Activated CD8-positive, alpha-beta T cell treated with anti-CD3 and anti-CD28 coated beads, Interleukin-2, amount 10 ng/mL, durations not matched to agents 7 days and 5 days (primary cell): Measurements from ENCODE around the gene DOHH. TPM values are rescaled to one million over a fixed set of nuclear protein-coding genes. Genes with fewer than 3 reads are reported as not detected.
"Not testable (repeated sequence)": the region's sequence is repeated elsewhere in the genome, so short reads cannot be mapped to it uniquely, and the experiment has no call there.

Source experiments
- ATAC-seq: fragments of 150-1000 bp; cut with Tn5 transposase; one replicate; pipeline ENCODE4 v1.10.0; 2021; ENCODE audit warnings: moderate library complexity
- CTCF ChIA-PET: fragments of 350-600 bp; sonication (Branson Sonifier 250); formaldehyde crosslinking; loops from one replicate; lab custom pipeline; 2021; ENCODE audit warnings: antibody characterized with exemption; lab: Charles Lee
- POLR2A ChIA-PET: fragments of 350-600 bp; sonication (Branson Sonifier 250); formaldehyde crosslinking; loops from one replicate; lab custom pipeline; 2021; ENCODE audit warnings: antibody characterized with exemption; lab: Charles Lee
- DNase-seq: peaks from one replicate; pipeline ENCODE4 v3.0.0-alpha.2; 2020
- H3K27ac Mint-ChIP-seq: one replicate; pipeline ENCODE4 v1.8.0; 2021; ENCODE audit warnings: mild to moderate bottlenecking, mixed read lengths
- H3K27me3 Mint-ChIP-seq: one replicate; pipeline ENCODE4 v1.8.0; 2021; ENCODE audit warnings: low read depth, mixed read lengths
- H3K36me3 Mint-ChIP-seq: one replicate; pipeline ENCODE4 v1.8.0; 2021; ENCODE audit warnings: low read depth, mixed read lengths
- H3K4me1 Mint-ChIP-seq: one replicate; pipeline ENCODE4 v1.8.0; 2021; ENCODE audit warnings: low read depth, mixed read lengths
- H3K4me3 Mint-ChIP-seq: one replicate; pipeline ENCODE4 v1.8.0; 2021; ENCODE audit warnings: mild to moderate bottlenecking, mixed read lengths
- H3K9me3 Mint-ChIP-seq: one replicate; pipeline ENCODE4 v1.8.0; 2022; ENCODE audit warnings: mixed read lengths; ENCODE audit not compliant: insufficient read depth
- total RNA-seq, 2 experiments: library from RNA; stranded (reverse); gene quantifications; one replicate each; pipeline ENCODE4 v1.2.3, GENCODE V29; 2021

DOHH gene
- total RNA-seq, 2 experiments from 2014 or later = 14.6 to 16.1 TPM

DNA sequence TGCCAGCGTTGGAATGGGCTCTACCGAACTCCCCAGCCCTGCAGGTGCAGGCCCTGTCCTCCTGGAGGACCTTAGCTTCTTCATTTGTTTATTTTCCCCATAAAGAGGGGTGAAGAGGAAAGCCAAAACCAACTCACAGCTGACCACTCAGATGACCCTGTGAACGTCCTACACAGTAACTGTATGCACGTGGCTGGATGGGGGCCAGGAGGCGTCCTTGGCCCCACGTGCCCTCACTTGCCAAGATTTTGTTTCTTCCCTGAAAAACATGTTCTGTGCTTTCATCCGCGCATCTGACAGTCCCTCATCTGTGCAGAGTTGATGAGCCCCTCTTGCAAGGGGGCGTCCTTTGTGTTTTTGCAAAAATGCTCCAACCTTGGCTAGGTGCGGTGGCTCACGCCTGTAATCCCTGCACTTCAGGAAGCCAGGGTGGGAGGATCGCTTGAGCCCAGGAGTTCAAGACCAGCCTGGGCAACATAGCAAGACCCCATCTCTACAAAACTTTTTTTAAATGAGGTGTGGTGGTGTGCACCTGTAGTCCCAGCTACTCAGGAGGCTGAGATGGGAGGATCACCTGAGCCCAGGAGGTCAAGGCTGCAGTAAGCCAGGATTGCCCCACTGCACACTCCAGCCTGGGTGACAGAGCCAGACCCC is 33.2 kb upstream of the DOHH start:
- ATAC-seq (no peak), DNase-seq (no peak)
- ChIA-PET CTCF (no interaction called here), POLR2A (no interaction called here)
- Mint-ChIP-seq H3K36me3 (peaks cover 39% of the 10 kb centered on the region), H3K4me3 (no peak overlapping the region), H3K4me1 (no peaks in the 10 kb centered on the region), H3K27me3 (no peaks in the 10 kb centered on the region), H3K27ac (no peak overlapping the region), H3K9me3 (no peaks in the 10 kb centered on the region)

GRCh38 chr19:3533033-3533432 is 32.6 kb upstream of the DOHH start:
- DNase-seq (no peak), ATAC-seq (no peak)
- H3K9me3 Mint-ChIP-seq = no peaks in the 10 kb centered on the region
- H3K27me3 Mint-ChIP-seq = no peaks in the 10 kb centered on the region
- CTCF ChIA-PET = no interaction called here
- no peak overlapping the region for H3K27ac Mint-ChIP-seq
- H3K36me3 Mint-ChIP-seq = peaks cover 33% of the 10 kb centered on the region
- no peaks in the 10 kb centered on the region for H3K4me1 Mint-ChIP-seq
- POLR2A ChIA-PET = no interaction called here
- H3K4me3 Mint-ChIP-seq = no peak overlapping the region

DNA sequence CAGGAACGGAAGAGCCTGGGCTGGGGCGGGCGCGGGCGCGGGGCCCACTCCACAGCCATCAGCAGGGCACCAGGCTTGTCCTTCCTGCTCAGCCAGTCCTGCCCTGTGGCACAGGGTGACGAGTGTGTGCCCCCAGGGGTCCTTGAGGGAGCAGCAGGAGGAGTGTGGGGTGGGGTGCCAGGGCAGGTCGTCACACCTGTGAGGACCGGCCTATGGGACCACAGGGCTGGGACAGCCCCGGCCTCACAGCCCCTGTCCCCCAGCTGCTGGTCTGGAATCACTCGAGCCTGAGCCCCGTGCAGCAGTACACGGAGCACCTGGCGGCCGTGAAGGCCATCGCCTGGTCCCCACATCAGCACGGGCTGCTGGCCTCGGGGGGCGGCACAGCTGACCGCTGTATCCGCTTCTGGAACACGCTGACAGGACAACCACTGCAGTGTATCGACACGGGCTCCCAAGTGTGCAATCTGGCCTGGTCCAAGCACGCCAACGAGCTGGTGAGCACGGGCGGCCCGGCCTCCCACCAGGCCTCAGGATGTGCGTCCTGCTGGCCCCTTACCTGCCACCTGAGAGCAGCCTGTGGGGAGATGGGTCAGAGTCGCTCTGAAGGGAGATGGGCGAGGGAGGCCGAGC is 31.8 kb upstream of the DOHH start:
- Mint-ChIP-seq H3K27me3 (no peaks in the 10 kb centered on the region), H3K4me3 (no peak overlapping the region), H3K27ac (no peak overlapping the region), H3K4me1 (no peaks in the 10 kb centered on the region), H3K9me3 (no peaks in the 10 kb centered on the region), H3K36me3 (peaks cover 28% of the 10 kb centered on the region)
- no peak for ATAC-seq
- DNase-seq = no peak
- ChIA-PET CTCF (no interaction called here), POLR2A (no interaction called here)

DNA sequence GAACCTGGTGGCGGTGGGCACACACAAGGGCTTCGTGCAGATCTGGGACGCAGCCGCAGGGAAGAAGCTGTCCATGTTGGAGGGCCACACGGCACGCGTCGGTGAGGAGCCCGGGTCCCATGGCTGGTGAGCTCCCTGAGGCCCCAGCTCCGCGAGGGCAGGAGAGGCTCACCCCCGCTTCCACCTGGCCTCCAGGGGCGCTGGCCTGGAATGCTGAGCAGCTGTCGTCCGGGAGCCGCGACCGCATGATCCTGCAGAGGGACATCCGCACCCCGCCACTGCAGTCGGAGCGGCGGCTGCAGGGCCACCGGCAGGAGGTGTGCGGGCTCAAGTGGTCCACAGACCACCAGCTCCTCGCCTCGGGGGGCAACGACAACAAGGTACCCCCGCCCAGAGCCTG is 31.2 kb upstream of the DOHH start:
- Mint-ChIP-seq H3K9me3 (no peaks in the 10 kb centered on the region), H3K4me1 (no peaks in the 10 kb centered on the region), H3K4me3 (no peak overlapping the region), H3K27ac (no peak overlapping the region), H3K36me3 (peaks cover 32% of the 10 kb centered on the region), H3K27me3 (no peaks in the 10 kb centered on the region)
- DNase-seq (no peak), ATAC-seq (no peak)
- ChIA-PET CTCF (no interaction called here), POLR2A (no interaction called here)

DNA sequence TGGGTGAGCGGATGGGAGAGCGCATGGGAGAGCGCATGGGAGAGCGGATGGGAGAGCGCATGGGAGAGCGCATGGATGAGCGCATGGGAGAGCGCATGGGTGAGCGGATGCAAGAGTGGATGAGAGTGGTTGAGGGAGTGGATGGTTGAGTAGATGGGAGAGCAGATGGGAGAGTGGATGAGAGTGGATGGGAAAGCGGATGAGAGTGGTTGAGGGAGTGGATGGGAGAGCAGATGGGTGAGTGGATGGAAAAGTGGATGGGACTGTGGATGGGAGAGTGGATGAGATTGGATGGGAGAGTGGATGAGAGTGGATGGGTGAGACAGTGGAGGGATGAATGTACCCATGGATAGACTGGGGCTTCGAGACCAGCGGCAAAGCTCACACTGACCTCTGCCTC is 29.9 kb upstream of the DOHH start:
- ATAC-seq = no peak
- Mint-ChIP-seq H3K36me3 (peaks cover 26% of the 10 kb centered on the region), H3K4me3 (no peak overlapping the region), H3K27ac (no peak overlapping the region), H3K27me3 (no peaks in the 10 kb centered on the region), H3K4me1 (no peaks in the 10 kb centered on the region), H3K9me3 (no peaks in the 10 kb centered on the region)
- no peak for DNase-seq
- POLR2A ChIA-PET = no interaction called here
- CTCF ChIA-PET = no interaction called here

DNA sequence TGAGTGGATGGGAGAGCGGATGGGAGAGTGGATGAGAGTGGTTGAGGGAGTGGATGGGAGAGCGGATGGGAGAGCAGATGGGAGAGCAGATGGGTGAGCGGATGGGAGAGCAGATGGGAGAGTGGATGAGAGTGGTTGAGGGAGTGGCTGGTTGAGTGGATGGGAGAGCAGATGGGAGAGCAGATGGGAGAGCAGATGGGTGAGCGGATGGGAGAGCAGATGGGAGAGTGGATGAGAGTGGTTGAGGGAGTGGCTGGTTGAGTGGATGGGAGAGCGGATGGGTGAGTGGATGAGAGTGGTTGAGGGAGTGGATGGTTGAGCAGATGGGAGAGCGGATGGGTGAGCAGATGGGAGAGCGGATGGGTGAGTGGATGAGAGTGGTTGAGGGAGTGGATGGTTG is 28.8 kb upstream of the DOHH start:
- H3K27me3 Mint-ChIP-seq, H3K27ac Mint-ChIP-seq, H3K9me3 Mint-ChIP-seq, DNase-seq, POLR2A ChIA-PET, H3K4me1 Mint-ChIP-seq, ATAC-seq, H3K4me3 Mint-ChIP-seq, CTCF ChIA-PET: not testable (repeated sequence)
- peaks cover 19% of the 10 kb centered on the region for H3K36me3 Mint-ChIP-seq

DNA sequence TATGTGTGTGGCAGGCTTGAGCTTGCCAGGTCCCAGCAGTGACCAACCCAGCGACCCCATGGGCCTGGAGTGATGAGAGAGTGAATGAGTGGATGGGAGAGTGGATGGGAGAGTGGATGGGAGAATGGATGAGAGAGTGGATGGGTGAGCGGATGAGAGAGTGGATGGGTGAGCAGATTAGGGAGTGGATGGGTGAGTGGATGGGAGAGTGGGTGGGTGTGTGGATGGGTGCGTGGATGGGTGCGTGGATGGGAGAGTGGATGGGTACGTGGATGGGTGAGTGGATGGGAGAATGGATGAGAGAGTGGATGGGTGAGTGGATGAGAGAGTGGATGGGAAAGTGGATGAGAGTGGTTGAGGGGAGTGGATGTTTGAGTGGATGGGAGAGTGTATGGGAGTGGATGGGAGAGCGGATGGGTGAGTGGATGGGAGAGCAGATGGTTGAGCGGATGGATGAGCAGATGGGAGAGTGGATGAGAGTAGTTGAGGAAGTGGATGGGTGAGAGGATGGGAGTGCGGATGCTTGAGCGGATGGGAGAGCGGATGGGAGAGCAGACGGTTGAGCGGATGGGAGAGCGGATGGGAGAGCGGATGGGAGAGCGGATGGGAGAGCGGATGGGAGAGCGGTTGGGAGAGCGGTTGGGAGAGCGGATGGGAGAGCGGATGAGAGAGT is 28.2 kb upstream of the DOHH start:
- no peaks in the 10 kb centered on the region for H3K4me1 Mint-ChIP-seq
- no peaks in the 10 kb centered on the region for H3K9me3 Mint-ChIP-seq
- H3K36me3 Mint-ChIP-seq = peaks cover 21% of the 10 kb centered on the region
- H3K27me3 Mint-ChIP-seq = no peaks in the 10 kb centered on the region
- H3K4me3 Mint-ChIP-seq = no peak overlapping the region
- CTCF ChIA-PET = no interaction called here
- POLR2A ChIA-PET = no interaction called here
- H3K27ac Mint-ChIP-seq = no peak overlapping the region
- ATAC-seq (no peak), DNase-seq (no peak)

- H3K4me1 Mint-ChIP-seq = no peaks in the 10 kb centered on the region
- ATAC-seq (no peak), DNase-seq (no peak)
- H3K27me3 Mint-ChIP-seq = no peaks in the 10 kb centered on the region
- H3K4me3 Mint-ChIP-seq = no peak overlapping the region
- H3K36me3 Mint-ChIP-seq = peaks cover 18% of the 10 kb centered on the region
- ChIA-PET CTCF (no interaction called here), POLR2A (no interaction called here)
- no peak overlapping the region for H3K27ac Mint-ChIP-seq
- no peaks in the 10 kb centered on the region for H3K9me3 Mint-ChIP-seq
Observed at GRCh38 chr19:3528080-3528479, 27.6 kb upstream of the DOHH start.

DNA sequence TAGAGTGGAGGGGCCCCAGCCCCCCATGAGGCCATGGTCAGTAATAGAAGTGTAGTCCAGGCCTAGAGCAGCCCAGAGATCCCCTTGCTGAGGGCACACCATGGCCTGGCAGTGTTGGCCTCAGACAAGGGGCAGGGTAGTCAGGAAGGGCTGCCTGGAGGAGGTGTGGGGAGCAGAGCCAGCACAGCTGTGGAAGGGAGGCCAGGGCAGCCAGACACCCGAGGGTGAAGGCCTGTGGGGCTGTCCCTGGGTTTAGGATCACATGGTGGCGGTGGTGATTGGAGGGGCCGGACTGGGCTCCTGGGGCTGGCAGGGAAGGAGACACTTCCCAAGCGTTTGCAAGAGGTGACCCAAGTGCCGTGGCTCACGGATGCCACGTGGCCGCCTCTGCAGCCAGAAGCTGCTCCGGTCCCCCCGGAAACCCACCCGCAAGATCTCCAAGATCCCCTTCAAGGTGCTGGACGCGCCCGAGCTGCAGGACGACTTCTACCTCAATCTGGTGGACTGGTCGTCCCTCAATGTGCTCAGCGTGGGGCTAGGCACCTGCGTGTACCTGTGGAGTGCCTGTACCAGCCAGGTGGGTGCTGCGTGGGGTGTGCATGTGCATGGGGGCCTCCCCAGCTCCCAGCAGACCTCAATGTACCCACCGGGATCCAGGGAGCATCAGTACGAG is 26.9 kb upstream of the DOHH start:
- no peak for ATAC-seq
- Mint-ChIP-seq H3K9me3 (no peaks in the 10 kb centered on the region), H3K4me1 (no peaks in the 10 kb centered on the region), H3K27me3 (no peaks in the 10 kb centered on the region), H3K27ac (no peak overlapping the region), H3K36me3 (peaks cover 16% of the 10 kb centered on the region), H3K4me3 (no peak overlapping the region)
- DNase-seq = no peak
- ChIA-PET POLR2A (no interaction called here), CTCF (no interaction called here)

- DNase-seq (no peak), ATAC-seq (no peak)
- peaks cover 18% of the 10 kb centered on the region for H3K36me3 Mint-ChIP-seq
- no peaks in the 10 kb centered on the region for H3K27me3 Mint-ChIP-seq
- ChIA-PET POLR2A (no interaction called here), CTCF (interaction anchor here (0.7 kb wide), 1 partner anchor 200 kb away, joined by 3 read pairs; no protein-coding TSS in a partner anchor)
- no peaks in the 10 kb centered on the region for H3K4me1 Mint-ChIP-seq
- H3K4me3 Mint-ChIP-seq = no peak overlapping the region
- no peaks in the 10 kb centered on the region for H3K9me3 Mint-ChIP-seq
- H3K27ac Mint-ChIP-seq = no peak overlapping the region
Observed at GRCh38 chr19:3526507-3527237, 26.2 kb upstream of the DOHH start.

DNA sequence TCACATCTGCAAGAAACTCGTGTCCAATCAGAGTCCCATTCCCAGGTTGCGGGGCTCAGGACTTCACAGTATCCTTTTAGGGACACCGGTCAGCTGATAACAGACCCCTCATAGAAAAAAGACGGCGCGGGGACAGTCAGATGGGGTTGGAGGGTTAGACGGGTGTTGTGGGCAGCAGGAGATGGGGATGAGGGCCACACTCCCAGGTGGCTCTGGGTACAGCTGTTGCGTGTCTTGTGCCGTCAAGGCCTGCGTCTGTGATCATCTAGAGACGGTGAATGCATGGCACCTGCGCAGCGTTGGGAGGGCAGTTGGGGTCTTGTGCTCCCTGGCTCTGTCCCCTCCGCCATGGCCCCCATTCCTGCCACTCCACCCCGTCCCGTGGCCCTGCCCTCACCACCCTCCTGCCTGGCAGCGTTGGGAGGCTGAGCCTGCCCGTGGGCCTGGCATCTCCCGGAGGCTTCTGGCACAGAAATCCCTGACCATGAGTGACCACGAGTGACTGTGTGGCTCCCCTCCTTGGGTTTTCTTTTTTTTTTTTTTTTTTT is 24.5 kb upstream of the DOHH start:
- no peaks in the 10 kb centered on the region for H3K9me3 Mint-ChIP-seq
- no peaks in the 10 kb centered on the region for H3K27me3 Mint-ChIP-seq
- peaks cover 3% of the 10 kb centered on the region for H3K4me1 Mint-ChIP-seq
- ATAC-seq = no peak
- no peak for DNase-seq
- ChIA-PET POLR2A (no interaction called here), CTCF (no interaction called here)
- H3K27ac Mint-ChIP-seq = no peak overlapping the region
- H3K4me3 Mint-ChIP-seq = no peak overlapping the region
- peaks cover 20% of the 10 kb centered on the region for H3K36me3 Mint-ChIP-seq
